Astrocyte (in vitro differentiated cells and primary cell): ENCODE data around the gene KIN. TPM values are rescaled to one million over a fixed set of nuclear protein-coding genes. Genes with fewer than 3 reads are reported as not detected.

ENCODE experiments used
- DNase-seq: peaks from one replicate; pipeline ENCODE4 v3.0.0-alpha.2; 2010; ENCODE audit warnings: low read depth
- FAIRE-seq: peaks from 2 replicates; lab custom pipeline; 2011; peaks lifted over from hg19 to GRCh38; lab: Jason Lieb, UNC
- H2AFZ ChIP-seq: 2 replicates; pipeline ENCODE4 v1.6.0; 2012; ENCODE audit warnings: low read depth, low read length, inconsistent platforms
- H3K27ac ChIP-seq: 2 replicates; pipeline ENCODE4 v1.5.1; 2011; ENCODE audit warnings: low read depth, low read length, inconsistent platforms
- H3K27me3 ChIP-seq: 2 replicates; pipeline ENCODE4 v1.6.0; 2011; ENCODE audit warnings: low read length, inconsistent platforms; ENCODE audit not compliant: insufficient read depth
- H3K36me3 ChIP-seq: 2 replicates; pipeline ENCODE4 v1.5.1; 2011; ENCODE audit warnings: low read length, inconsistent platforms; ENCODE audit not compliant: insufficient read depth
- H3K4me1 ChIP-seq: 2 replicates; pipeline ENCODE4 v1.5.1; 2011; ENCODE audit warnings: low read length, inconsistent platforms; ENCODE audit not compliant: insufficient read depth
- H3K4me2 ChIP-seq: 2 replicates; pipeline ENCODE4 v1.6.0; 2012; ENCODE audit warnings: low read length, inconsistent platforms
- H3K4me3 ChIP-seq: 2 replicates; pipeline ENCODE4 v1.5.1; 2011; ENCODE audit warnings: low read depth, mild to moderate bottlenecking, low read length, inconsistent platforms; ENCODE audit not compliant: insufficient read depth
- H3K79me2 ChIP-seq: 2 replicates; pipeline ENCODE4 v1.6.0; 2012; ENCODE audit warnings: mild to moderate bottlenecking, low read length, inconsistent platforms; ENCODE audit not compliant: insufficient read depth
- H3K9ac ChIP-seq: 2 replicates; pipeline ENCODE4 v1.6.0; 2012; ENCODE audit warnings: mild to moderate bottlenecking, low read length, inconsistent platforms
- H3K9me3 ChIP-seq: 2 replicates; pipeline ENCODE4 v1.5.1; 2012; ENCODE audit warnings: low read depth, mild to moderate bottlenecking, low read length, inconsistent platforms; ENCODE audit not compliant: insufficient read depth
- H4K20me1 ChIP-seq: 2 replicates; pipeline ENCODE4 v1.6.0; 2012; ENCODE audit warnings: low read length, inconsistent platforms; ENCODE audit not compliant: insufficient read depth
- H3K27ac Mint-ChIP-seq: one replicate; pipeline ENCODE4 v1.8.0; 2021; ENCODE audit warnings: mild to moderate bottlenecking, mixed read lengths; ENCODE audit not compliant: unreplicated experiment
- H3K27me3 Mint-ChIP-seq: one replicate; pipeline ENCODE4 v1.8.0; 2021; ENCODE audit warnings: low read depth, mixed read lengths; ENCODE audit not compliant: unreplicated experiment
- H3K36me3 Mint-ChIP-seq: one replicate; pipeline ENCODE4 v1.8.0; 2021; ENCODE audit warnings: low read depth, mixed read lengths; ENCODE audit not compliant: unreplicated experiment
- H3K4me1 Mint-ChIP-seq: one replicate; pipeline ENCODE4 v1.8.0; 2021; ENCODE audit warnings: low read depth, mixed read lengths; ENCODE audit not compliant: unreplicated experiment
- H3K4me3 Mint-ChIP-seq: one replicate; pipeline ENCODE4 v1.8.0; 2021; ENCODE audit warnings: mild to moderate bottlenecking, moderate library complexity, mixed read lengths; ENCODE audit not compliant: unreplicated experiment
- H3K9me3 Mint-ChIP-seq: one replicate; pipeline ENCODE4 v1.8.0; 2021; ENCODE audit warnings: mild to moderate bottlenecking, mixed read lengths; ENCODE audit not compliant: unreplicated experiment
- EZH2 ChIP-seq: IDR thresholded peaks from 2 replicates; pipeline ENCODE4 v1.6.1; 2012; ENCODE audit warnings: mild to moderate bottlenecking, low read length, inconsistent platforms; ENCODE audit not compliant: insufficient read depth
- total RNA-seq: library from RNA; stranded (reverse); gene quantifications from 2 replicates; pipeline ENCODE4 v1.2.1, GENCODE V29; 2021
- TF ChIP-seq, protein P1 (sequence below): IDR thresholded peaks from 2 replicates; pipeline ENCODE4 v1.5.1; 2011; ENCODE audit warnings: low read depth, mild to moderate bottlenecking, inconsistent platforms, low read length, moderate library complexity; ENCODE audit not compliant: insufficient read depth

Gene KIN
- total RNA-seq, 1 donor from 2014 or later: 14.1 TPM

DNA sequence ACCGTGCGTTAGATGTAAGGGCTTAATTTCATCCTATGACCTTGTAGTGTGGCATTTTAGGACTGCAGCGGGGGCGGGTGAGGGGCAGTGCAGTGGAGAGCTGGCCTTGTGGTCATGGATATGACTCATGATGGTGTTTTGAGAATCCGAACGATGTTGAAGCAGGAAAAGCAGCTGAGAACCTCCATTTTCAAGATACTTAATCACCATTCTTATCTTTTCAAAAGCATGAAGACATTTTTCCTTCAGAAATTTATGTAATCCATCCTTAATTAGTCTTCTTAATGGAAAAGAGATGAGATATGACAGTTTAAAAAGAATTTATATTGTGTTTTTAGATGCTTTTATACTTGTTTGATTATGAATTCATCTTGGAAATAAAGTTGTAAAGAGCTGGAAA lies 9.8 kb upstream of the KIN start:
- Histone ChIP-seq H3K79me2 (peaks cover 44% of the 10 kb centered on the region), H3K4me1 (peaks cover 27% of the 10 kb centered on the region), H3K9ac (peak overlapping the region; percentile 71), H2AFZ (no peak overlapping the region), H3K9me3 (no peaks in the 10 kb centered on the region), H3K4me3 (no peak overlapping the region), H3K4me2 (peak overlapping the region; percentile 74), H3K36me3 (peaks cover 36% of the 10 kb centered on the region), H3K27me3 (no peaks in the 10 kb centered on the region), H4K20me1 (peaks cover 18% of the 10 kb centered on the region), H3K27ac (peak overlapping the region; percentile 89)
- H3K36me3 Mint-ChIP-seq: peaks cover 12% of the 10 kb centered on the region
- peaks cover 40% of the 10 kb centered on the region for H3K4me1 Mint-ChIP-seq
- H3K27me3 Mint-ChIP-seq: no peaks in the 10 kb centered on the region
- TF ChIP-seq EZH2: no peak
- TF ChIP-seq, protein P1, sequence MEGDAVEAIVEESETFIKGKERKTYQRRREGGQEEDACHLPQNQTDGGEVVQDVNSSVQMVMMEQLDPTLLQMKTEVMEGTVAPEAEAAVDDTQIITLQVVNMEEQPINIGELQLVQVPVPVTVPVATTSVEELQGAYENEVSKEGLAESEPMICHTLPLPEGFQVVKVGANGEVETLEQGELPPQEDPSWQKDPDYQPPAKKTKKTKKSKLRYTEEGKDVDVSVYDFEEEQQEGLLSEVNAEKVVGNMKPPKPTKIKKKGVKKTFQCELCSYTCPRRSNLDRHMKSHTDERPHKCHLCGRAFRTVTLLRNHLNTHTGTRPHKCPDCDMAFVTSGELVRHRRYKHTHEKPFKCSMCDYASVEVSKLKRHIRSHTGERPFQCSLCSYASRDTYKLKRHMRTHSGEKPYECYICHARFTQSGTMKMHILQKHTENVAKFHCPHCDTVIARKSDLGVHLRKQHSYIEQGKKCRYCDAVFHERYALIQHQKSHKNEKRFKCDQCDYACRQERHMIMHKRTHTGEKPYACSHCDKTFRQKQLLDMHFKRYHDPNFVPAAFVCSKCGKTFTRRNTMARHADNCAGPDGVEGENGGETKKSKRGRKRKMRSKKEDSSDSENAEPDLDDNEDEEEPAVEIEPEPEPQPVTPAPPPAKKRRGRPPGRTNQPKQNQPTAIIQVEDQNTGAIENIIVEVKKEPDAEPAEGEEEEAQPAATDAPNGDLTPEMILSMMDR: no peak
- H3K4me3 Mint-ChIP-seq: no peak overlapping the region
- no peaks in the 10 kb centered on the region for H3K9me3 Mint-ChIP-seq
- DNase-seq (peak; percentile 97), FAIRE-seq (peak; percentile 96)
- peak overlapping the region; percentile 88 for H3K27ac Mint-ChIP-seq

- TF ChIP-seq, protein P1: no peak
- no peak for TF ChIP-seq EZH2
- DNase-seq (peak; percentile 81), FAIRE-seq (no peak)
- H3K4me3 Mint-ChIP-seq: no peak overlapping the region
- peaks cover 10% of the 10 kb centered on the region for H3K36me3 Mint-ChIP-seq
- Histone ChIP-seq H3K36me3 (peaks cover 18% of the 10 kb centered on the region), H4K20me1 (peaks cover 38% of the 10 kb centered on the region), H3K4me1 (peaks cover 39% of the 10 kb centered on the region), H3K9me3 (no peaks in the 10 kb centered on the region), H3K9ac (no peak overlapping the region), H3K79me2 (peaks cover 64% of the 10 kb centered on the region), H3K4me3 (no peak overlapping the region), H3K27ac (no peak overlapping the region), H3K27me3 (no peaks in the 10 kb centered on the region), H2AFZ (no peak overlapping the region), H3K4me2 (no peak overlapping the region)
- H3K9me3 Mint-ChIP-seq: no peaks in the 10 kb centered on the region
- peaks cover 52% of the 10 kb centered on the region for H3K4me1 Mint-ChIP-seq
- H3K27me3 Mint-ChIP-seq: no peaks in the 10 kb centered on the region
- H3K27ac Mint-ChIP-seq: peak overlapping the region; percentile 66
Observed at GRCh38 chr10:7795605-7796004, 7.8 kb upstream of the KIN start.

- Histone ChIP-seq H3K79me2 (peaks cover 75% of the 10 kb centered on the region), H3K4me1 (peaks cover 44% of the 10 kb centered on the region), H2AFZ (no peak overlapping the region), H3K36me3 (peaks cover 12% of the 10 kb centered on the region), H3K27me3 (no peaks in the 10 kb centered on the region), H3K9me3 (no peaks in the 10 kb centered on the region), H3K27ac (no peak overlapping the region), H3K9ac (no peak overlapping the region), H4K20me1 (peaks cover 46% of the 10 kb centered on the region), H3K4me2 (no peak overlapping the region), H3K4me3 (no peak overlapping the region)
- peaks cover 55% of the 10 kb centered on the region for H3K4me1 Mint-ChIP-seq
- no peaks in the 10 kb centered on the region for H3K9me3 Mint-ChIP-seq
- peaks cover 7% of the 10 kb centered on the region for H3K36me3 Mint-ChIP-seq
- TF ChIP-seq, protein P1: no peak
- no peak for TF ChIP-seq EZH2
- no peak overlapping the region for H3K4me3 Mint-ChIP-seq
- FAIRE-seq: no peak
- DNase-seq: no peak
- no peaks in the 10 kb centered on the region for H3K27me3 Mint-ChIP-seq
- H3K27ac Mint-ChIP-seq: no peak overlapping the region
Observed at GRCh38 chr10:7794251-7795026, 6.6 kb upstream of the KIN start.
